ENCODE data around the gene ATF3.
"Not testable (repeated sequence)": the region's sequence is repeated elsewhere in the genome, so short reads cannot be mapped to it uniquely, and the experiment has no call there.

The ATF3 gene

DNA sequence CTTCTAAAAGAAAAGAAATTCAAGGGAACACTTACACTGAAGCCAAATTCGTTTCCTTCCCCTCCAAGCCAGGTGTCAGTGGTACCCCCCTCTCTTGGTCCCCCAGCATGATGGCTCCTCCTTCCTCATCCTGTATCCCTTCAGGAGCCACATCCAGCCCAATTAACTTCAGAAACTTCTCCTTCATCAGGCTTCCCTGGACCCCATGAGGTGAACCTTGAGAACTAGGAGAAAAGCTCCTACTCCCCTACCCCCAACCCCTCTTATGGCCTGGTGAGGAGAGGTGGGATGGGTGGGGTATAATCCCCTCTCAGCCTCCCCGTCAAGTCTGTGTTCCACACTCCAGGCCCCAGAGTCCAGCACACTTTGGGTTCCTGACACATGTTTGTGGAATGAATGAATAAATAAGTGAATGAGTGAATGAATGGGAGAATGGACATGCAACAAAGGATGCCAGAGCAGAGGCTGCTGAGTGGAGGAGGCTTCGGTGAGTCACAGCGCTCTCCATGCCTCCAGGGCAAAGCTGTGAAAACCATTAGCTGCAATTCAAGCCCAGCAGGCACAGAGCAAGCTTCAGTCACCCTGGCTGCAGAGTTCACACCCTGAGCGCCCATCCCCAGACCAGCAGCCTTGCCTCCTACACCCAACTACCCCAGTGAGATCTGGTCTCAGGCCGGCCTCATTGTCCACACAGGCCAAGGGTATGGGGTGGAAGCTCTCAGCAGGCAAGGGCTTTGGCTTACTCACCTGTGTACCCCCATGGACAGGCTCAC, 47.3 kb downstream of the ATF3 start:
- no peak for DNase-seq

DNA sequence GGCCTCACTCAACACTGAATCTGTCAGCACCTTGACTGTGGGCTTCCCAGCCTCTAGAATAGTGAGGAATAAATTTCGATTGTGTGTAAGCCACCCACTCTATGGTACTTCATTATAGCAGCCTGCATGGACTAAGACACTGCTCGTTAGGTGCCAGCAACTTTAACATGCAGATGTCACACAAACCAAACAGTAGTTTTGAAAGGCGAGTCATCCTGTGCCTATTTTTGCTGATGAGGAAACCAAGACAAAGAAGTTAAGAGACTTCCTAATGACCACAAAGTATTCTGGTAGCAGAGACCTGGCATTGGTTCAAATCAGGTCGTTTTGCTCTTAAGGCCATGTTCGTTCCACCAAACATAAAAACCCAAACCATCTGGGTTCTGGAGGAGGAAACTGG, 48.2 kb downstream of the ATF3 start:
- DNase-seq: no peak

GRCh38 chr1:212658250-212658649, 49.7 kb downstream of the ATF3 start:
- not testable (repeated sequence) for DNase-seq

GRCh38 chr1:212664409-212665199, 56.0 kb downstream of the ATF3 start:
- DNase-seq: no peak

- DNase-seq: peak; percentile 83
Measured at GRCh38 chr1:212665241-212666115, 56.9 kb downstream of the ATF3 start.

GRCh38 chr1:212666116-212666775, 57.7 kb downstream of the ATF3 start:
- no peak for DNase-seq

GRCh38 chr1:212667223-212668139, 58.9 kb downstream of the ATF3 start:
- no peak for DNase-seq

DNA sequence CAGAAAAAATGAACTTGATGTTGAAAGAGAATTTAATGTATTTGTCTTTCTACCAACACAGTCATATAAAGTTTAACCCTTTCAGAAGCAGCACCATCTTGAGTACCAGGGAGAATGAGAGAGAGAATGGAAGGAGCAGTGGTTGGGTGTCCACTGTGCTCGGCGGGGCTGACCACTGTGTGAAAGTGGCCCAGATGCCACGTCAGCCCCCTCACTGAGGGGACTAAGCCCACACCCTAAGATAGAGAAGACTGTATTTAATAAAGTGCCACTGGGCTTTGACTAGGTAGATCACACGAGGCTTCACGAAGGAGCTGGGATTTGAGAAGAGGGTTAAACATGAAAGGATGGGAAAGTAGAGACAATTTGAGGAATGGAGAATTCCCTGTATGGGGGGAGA, 59.9 kb downstream of the ATF3 start:
- DNase-seq: no peak

- DNase-seq: no peak
Measured at GRCh38 chr1:212669102-212669501, 60.5 kb downstream of the ATF3 start.

GRCh38 chr1:212669600-212669999, 61.0 kb downstream of the ATF3 start:
- DNase-seq: no peak

DNA sequence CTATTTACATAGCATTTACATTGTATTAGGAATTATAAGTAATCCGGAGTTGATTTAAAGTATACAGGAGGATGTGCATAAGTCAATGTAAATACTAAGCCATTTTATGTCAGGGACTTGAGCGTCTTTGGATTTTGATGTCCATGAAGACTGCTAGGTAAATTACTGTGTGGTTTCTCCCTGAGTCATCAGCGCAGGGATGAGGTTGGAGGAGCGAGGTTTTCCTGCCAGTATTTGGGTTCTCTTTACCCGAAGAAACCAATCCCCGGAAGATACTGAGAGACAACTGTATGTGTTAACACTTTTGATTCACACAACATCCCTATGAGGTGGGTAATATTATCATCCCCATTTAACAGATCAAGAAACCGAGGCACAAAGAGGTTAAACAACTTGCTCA, 61.7 kb downstream of the ATF3 start:
- DNase-seq: no peak

All from CD4-positive, alpha-beta T cell treated with Interleukin-6 for 4 hours (primary cell).